Measurements from ENCODE around the gene EXOC1.
"Not testable (repeated sequence)": the region's sequence is repeated elsewhere in the genome, so short reads cannot be mapped to it uniquely, and the experiment has no call there.

Gene EXOC1, protein sequence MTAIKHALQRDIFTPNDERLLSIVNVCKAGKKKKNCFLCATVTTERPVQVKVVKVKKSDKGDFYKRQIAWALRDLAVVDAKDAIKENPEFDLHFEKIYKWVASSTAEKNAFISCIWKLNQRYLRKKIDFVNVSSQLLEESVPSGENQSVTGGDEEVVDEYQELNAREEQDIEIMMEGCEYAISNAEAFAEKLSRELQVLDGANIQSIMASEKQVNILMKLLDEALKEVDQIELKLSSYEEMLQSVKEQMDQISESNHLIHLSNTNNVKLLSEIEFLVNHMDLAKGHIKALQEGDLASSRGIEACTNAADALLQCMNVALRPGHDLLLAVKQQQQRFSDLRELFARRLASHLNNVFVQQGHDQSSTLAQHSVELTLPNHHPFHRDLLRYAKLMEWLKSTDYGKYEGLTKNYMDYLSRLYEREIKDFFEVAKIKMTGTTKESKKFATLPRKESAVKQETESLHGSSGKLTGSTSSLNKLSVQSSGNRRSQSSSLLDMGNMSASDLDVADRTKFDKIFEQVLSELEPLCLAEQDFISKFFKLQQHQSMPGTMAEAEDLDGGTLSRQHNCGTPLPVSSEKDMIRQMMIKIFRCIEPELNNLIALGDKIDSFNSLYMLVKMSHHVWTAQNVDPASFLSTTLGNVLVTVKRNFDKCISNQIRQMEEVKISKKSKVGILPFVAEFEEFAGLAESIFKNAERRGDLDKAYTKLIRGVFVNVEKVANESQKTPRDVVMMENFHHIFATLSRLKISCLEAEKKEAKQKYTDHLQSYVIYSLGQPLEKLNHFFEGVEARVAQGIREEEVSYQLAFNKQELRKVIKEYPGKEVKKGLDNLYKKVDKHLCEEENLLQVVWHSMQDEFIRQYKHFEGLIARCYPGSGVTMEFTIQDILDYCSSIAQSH

DNA sequence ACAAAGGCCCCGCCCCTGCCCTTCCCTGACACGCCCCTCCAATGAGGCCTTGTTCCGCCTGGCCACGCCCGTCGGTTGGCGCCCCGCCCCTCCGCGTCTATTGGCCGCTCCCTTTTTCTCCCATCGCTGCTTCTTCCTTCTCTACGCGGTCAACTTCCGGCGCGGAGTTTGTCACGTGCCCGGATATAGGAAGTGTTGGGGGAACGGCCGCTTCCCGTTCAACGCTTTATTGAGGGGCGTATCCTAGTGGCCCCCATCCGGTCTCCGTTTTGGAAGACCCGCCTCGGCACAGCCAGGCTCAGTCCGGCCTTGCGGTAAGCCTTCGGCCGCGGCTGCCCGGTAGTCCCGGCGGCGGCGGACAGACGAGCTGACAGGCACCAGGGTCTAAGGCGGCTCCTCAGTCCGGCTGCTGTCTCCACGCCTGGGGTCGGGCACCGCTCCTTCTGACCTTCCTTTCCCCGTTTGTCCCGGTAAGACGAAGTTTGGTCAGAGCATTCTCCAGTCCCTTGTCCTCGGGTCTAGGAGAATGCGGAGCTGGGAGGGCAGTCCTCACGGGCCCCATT, at the start of gene EXOC1:
Gene EXOC1 (plus strand): TSS at position 165 of the 563 bp plus-strand sequence. CDS start 4,676 bp downstream, outside the sequence.
- in situ Hi-C loops (cut with HindIII; ENCODE audit: low sequenced_read_pairs) = loop anchor here (5.0 kb wide), 1 partner anchor 51 kb away; no protein-coding TSS in a partner anchor

DNA sequence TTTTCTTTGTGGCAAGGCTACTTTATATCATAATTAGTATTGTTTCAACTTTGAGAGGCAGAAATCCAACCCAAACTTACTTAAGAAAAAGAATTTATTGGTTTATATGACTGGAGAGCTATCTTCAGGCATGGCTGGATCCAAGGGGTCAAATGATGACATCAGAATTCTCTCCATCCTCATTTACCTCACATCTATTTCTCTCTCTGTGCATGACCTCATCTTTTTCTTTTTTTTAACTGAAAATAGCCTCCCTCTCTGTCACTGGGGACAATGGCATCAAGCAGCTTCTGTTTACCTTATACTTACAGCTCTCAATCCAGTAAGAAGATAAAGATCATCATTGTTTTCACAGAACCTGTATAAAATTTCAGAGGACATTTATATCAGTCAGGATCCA, 45.9 kb upstream of the EXOC1 start:
- in situ Hi-C loops (cut with HindIII; ENCODE audit: low sequenced_read_pairs) = no loop called here

DNA sequence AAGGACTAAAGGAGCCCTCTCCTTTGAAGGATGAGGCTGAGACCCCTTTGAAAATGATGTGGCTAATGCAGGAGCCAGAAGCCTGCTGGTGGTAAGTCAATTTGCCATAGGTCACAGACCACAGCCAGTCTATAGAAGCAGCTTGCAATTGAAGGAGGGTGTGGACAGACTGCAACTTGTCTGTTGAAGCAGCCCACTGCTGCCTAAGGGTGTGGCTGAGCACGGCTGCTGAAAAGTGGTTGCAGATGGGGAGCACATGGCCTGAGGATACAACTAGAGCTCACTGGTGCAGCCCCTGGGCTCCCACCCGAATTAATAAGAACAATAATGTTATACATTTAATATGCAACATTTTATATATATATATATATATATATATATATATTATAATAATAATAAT, 45.3 kb upstream of the EXOC1 start:
- in situ Hi-C loops (cut with HindIII; ENCODE audit: low sequenced_read_pairs) = no loop called here

DNA sequence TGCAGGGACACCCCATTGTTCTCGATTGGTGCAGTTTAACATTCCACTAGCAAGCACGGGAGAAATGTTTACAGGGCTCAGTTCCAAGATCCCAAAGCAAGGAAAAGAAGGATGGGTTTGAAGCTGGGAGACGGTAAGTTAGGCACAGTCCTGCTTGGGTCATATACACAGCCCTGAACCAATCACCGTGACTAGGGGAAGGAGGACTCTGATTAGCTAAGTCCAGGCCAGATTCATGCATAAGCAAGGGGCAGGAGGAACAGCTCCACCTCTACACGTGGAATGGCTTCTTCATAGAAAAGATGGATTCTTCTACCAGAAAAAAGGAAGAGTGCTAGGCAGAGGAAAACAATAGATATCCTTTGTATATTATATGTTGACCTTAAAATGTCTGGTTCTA, 44.8 kb upstream of the EXOC1 start:
- in situ Hi-C loops (cut with HindIII; ENCODE audit: low sequenced_read_pairs) = no loop called here

DNA sequence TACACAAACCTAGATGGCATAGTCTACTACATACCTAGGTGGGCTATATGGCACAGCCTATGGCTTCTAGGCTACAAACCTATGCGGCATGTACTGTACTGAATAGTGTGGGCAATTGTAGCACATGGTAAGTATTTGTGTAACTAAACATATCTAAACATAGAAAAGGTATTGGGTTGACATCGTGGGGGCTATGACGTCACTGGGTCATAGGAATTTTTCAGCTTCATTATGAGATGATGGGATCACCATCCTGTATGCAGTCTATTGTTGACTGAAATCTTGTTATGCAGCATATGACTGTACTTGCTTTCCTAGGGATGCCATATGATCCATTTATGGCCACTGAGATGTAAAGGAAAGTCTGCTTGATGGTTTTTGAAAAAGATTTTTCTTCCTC, 35.8 kb upstream of the EXOC1 start:
- in situ Hi-C loops (cut with HindIII; ENCODE audit: low sequenced_read_pairs) = no loop called here

DNA sequence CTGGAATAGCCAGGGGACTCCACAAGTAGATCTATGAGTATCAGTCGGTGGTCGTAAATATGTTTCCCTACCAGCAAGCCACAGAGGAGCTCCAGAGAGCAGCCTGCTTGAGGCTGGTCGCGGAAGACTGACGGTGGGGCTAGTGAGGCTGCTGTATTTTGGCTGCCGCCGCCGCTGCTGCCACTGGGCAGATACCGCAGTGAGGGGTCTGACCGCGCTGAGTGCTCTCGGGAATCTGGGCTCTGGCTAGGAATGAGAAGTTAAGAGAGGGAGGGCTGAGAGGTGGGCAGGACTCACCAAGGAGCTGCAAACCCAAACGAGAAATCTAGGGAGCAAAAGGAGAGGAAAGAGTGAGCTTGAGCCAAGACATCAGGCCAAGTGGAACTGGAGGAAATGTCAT, 33.8 kb upstream of the EXOC1 start, which contains the start of gene EXOC1L:
Gene EXOC1L (plus strand): TSS at position 157 of the 400 bp plus-strand sequence. CDS start 237 bp downstream, at position 394.
- in situ Hi-C loops (cut with HindIII; ENCODE audit: low sequenced_read_pairs) = no loop called here

DNA sequence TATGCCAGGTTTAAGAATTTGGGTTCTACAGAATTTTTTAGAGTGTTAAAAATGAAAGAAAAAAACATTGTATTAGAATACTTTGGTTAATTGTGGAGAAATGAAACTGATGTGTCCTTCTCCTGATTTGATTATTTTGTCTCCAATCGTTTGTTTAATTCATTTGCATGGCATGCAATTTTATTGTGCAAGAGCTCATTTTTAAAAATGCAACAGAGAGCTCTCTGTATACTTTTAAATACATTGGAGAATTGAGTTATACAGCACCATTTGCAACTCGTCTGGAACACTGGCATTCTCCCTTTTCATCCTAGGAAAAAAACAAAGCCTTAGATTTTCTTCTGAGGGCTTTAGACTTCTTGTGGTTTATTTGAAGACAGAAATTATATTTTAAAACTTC, 33.2 kb upstream of the EXOC1 start:
- in situ Hi-C loops (cut with HindIII; ENCODE audit: low sequenced_read_pairs) = no loop called here

DNA sequence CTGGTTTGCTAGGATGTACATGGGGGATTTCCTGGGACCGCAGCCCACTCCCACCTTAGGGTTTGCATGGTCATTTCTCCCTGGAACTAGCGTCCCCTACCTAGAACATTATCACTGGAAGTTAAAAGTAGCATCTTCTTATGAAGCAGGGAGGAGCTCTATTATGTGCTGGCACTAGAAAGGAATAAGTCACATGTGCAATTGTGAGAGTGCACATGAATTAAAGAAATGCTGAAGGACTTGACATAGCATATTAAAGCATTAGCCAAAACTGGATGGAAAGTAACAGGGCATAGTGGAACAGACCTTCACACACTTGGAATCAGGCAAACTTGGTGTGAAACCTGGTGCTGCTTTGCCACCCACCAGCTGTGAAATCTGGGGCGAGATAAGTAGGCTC, 31.1 kb upstream of the EXOC1 start:
- in situ Hi-C loops (cut with HindIII; ENCODE audit: low sequenced_read_pairs) = no loop called here

DNA sequence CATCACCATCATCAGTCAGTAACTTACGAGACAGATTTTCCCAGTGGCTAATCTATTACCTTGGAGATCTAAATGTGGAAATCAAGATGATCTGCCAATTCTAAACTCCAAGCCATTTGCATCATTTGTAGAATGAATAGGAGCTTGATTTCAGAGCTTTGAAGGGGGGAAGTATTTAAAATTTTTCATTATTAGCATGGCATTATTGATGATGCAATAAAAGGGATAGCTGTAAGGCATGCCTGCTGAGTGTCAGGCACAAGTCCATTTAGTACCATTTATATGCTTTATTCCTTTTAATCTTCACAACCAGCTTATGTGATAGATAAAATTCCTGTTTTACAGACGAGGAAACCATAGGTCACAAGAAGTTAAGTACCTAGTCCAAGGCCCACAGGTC, 28.6 kb upstream of the EXOC1 start:
- in situ Hi-C loops (cut with HindIII; ENCODE audit: low sequenced_read_pairs) = no loop called here

DNA sequence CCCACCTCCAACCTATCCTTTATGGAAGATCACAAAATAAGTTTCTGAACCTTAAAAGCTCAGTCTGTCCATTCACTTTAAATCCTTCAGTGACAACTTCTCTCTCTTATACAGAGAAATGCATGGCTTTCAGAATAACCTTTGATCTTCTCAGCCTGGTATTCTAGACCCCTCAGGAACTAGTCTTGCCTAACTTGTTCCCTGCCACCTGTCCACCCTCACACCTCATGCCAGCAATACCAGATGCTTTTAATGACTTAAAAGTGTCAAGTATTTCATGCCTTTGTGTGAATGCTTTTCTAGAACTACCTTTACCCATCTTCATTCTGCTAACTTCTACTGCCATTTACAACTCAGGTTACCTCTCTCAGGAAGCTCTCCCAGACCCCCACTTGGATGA, 26.5 kb upstream of the EXOC1 start:
- in situ Hi-C loops (cut with HindIII; ENCODE audit: low sequenced_read_pairs) = no loop called here

DNA sequence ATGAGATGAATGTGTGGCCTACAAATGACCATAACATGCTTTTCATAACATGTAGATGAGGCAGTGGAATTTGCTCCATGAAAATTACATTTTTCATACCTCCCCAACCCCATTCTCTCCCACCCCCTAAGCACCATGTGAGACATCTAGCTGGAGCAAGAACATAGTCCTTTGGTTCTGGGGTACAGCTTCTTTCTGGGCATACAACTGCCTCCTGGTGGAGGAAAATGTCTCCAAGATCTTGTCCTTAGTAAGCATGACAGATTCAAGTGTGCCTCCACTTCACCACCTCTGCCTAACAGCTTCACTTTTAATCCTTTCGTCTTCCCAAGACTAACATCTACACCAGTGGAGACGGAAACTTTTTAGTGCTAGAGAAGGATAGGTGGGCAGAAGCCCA, 25.9 kb upstream of the EXOC1 start:
- in situ Hi-C loops (cut with HindIII; ENCODE audit: low sequenced_read_pairs) = no loop called here

DNA sequence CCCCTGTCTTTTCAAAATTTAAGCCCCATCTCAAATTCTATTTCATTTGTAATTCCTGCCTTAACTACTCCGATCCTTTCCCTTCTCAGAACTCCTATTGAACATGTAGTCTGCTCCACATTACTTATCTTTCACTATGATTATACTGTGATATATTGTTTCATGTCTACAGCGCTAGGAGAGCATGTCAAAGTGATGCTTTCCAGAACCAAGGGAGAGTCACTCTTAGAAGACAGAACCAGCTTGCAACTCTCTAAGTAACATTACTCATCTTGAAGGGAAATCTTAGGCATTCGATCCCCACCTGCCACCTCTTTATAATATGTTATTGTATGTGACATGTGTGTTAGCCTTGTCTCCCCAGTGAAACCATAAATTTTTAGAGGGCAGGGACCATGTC, 23.4 kb upstream of the EXOC1 start:
- in situ Hi-C loops (cut with HindIII; ENCODE audit: low sequenced_read_pairs) = no loop called here

DNA sequence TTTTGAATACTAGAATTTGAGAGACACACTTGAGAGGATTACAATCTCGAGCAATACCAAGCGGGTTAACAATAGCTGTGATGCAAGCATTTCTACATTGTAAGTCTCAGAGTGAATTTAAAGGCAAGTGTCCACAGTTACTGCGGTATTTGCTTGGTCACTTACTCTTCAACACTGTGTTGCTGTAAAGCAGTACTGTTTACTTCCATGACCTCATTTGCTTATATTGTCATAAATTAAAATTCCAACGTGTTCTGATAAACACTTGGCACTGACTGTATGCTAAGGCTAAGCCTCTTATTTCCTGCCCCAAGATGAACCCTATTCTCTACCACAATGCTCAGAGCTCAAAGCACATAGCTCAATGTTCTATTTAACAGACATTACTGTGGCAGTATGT, 22.7 kb upstream of the EXOC1 start:
- in situ Hi-C loops (cut with HindIII; ENCODE audit: low sequenced_read_pairs) = no loop called here

DNA sequence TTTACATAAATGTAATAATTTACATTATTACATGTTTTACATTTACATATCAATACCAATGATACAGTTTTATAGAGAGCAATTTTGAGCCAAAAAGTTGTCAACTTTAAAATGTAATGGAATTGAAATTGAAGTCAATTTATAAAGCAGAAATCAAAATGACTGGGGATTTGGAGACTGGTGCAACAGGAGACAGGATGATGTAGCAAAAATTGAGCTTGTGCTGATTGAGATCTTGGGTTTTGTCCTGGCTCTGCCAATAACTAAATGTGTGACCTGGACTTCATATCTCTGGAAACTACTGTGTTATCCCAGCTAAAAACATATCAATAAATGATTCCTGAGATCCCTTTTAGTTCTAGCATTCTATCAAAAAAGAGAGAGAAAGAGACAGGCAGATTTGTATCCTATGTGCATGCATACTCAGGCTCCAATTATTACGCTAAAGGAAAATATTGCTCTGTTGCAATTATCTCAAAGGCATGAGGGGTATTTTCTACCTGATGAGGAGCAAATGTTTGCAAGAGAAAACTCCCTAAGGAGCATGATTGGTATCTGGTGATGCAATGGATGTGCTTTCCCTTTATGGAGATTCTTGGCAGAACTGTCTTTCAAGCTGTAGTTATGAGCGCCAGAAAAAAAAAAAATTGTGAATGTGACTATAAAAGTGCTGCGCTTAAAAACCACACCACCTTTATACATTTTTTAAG, 19.2 kb upstream of the EXOC1 start:
- in situ Hi-C loops (cut with HindIII; ENCODE audit: low sequenced_read_pairs) = no loop called here

DNA sequence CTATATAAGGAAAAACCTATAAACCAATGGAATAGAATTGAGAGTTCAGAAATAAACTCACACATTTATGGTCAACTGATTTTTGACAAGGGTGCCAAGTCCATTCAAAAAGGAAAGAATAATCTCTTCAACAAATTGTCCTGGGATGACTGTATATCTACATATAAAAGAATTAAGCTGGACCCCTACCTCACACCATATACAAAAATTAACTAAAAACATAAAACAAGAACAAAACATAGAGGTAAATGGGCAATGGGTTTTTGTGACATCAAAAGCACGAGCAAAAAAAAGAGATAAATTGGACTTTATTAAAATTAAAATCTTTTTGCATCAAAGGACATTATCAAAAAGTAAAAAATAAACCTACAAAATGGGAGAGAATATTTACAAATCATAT, 15.5 kb upstream of the EXOC1 start:
- in situ Hi-C loops (cut with HindIII; ENCODE audit: low sequenced_read_pairs) = no loop called here

DNA sequence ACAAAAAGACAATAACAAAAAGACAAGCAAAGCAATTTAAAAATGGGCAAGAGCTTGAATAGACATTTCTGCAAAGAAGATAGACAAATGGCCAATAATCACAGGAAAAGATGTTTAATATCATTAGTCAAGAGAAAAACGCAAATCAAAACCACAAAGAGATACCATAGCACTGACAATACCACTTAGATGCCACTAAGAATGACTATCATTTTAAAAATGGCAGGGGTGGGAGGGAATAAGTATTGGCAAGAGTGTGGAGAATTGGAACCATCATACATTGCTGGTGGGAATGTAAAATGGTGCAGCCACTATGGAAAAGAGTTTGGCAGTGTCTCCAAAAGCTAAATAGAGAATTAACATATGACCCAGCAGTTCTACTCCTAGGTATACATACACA, 15.1 kb upstream of the EXOC1 start:
- in situ Hi-C loops (cut with HindIII; ENCODE audit: low sequenced_read_pairs) = no loop called here

DNA sequence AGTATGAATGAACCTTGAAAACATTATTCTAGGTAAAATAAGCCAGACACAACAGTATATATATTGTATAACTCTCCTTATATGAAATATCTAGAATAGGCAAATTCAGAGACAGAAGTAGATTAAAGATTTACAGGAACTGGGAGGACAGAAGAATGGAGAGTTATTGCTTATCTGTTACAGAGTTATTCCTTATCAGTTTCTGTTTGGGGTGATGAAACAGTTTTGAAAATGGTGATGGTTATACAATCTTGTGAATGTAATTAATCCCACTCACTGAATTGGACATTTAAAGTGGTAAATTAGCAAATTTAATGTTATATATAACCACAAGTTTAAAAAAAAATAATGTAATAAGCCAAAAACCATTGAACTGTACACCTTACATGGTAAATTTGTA, 14.5 kb upstream of the EXOC1 start:
- in situ Hi-C loops (cut with HindIII; ENCODE audit: low sequenced_read_pairs) = no loop called here

DNA sequence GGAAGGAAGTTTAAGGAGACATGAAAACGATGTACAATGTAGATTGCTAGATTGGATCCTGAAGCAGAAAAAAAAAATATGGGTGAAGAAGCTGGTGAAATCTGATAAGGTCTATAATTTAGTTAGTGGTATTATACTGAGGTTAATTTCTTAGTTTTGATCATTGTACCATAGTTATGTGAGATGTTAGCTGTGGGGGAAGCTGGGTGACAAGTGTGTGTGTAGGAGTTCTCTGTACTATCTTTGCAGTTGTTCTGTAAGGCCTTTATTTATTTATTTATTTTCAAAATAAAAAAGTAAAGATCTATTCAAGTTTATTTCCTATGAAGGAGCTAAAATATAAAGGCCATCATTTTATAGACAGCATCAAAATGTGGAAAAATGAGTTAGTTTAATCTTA, 12.5 kb upstream of the EXOC1 start:
- in situ Hi-C loops (cut with HindIII; ENCODE audit: low sequenced_read_pairs) = no loop called here

DNA sequence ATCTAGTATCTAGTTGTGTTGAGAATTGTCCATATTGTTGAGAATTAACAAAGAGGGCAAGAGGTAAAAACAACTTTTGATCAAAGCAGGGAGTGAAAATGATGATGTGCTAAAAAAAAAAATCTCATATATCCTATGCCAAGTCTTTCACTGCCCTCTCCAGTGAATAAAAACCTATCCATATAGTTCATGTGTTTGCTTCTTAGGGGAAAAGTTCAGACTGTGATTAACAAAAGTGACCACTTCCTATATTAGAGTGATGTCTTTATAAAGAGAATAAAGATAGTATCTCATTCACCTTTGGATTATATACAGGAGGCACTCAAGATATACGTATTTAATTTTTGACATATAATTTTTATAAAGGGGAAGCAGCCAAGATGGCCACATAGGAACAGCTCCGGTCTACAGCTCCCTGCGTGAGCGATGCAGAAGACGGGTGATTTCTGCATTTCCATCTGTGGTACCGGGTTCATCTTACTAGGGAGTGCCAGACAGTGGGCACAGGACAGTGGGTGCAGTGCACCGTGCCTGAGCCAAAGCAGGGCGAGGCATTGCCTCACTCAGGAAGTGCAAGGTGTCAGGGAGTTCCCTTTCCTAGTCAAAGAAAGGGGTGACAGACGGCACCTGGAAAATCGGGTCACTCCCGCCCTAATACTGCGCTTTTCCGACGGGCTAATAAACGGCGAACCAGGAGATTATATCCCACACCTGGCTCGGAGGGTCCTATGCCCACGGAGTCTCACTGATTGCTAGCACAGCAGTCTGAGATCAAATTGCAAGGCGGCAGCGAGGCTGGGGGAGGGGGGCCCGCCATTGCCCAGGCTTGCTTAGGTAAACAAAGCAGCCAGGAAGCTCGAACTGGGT, 11.8 kb upstream of the EXOC1 start:
- in situ Hi-C loops (cut with HindIII; ENCODE audit: low sequenced_read_pairs) = not testable (repeated sequence)

DNA sequence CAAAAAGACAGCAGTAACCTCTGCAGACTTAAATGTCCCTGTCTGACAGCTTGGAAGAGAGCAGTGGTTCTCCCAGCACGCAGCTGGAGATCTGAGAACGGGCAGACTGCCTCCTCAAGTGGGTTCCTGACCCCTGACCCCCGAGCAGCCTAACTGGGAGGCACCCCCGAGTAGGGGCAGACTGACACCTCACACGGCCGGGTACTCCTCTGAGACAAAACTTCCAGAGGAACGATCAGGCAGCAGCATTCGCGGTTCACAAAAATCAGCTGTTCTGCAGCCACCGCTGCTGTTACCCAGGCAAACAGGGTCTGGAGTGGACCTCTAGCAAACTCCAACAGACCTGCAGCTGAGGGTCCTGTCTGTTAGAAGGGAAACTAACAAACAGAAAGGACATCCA, 11.1 kb upstream of the EXOC1 start:
- in situ Hi-C loops (cut with HindIII; ENCODE audit: low sequenced_read_pairs) = not testable (repeated sequence)
